NCI-H2171 treated with DMSO at 0.1 percent for 48 hours (cell line): ENCODE data around the gene DERL3.

Experiments used
- DNase-seq: peaks from one replicate; lab custom pipeline; 2025; lab: John Stamatoyannopoulos, UW

Gene DERL3

GRCh38 chr22:23831261-23831660 lies 7.5 kb downstream of the DERL3 start:
- DNase-seq = no peak

DNA sequence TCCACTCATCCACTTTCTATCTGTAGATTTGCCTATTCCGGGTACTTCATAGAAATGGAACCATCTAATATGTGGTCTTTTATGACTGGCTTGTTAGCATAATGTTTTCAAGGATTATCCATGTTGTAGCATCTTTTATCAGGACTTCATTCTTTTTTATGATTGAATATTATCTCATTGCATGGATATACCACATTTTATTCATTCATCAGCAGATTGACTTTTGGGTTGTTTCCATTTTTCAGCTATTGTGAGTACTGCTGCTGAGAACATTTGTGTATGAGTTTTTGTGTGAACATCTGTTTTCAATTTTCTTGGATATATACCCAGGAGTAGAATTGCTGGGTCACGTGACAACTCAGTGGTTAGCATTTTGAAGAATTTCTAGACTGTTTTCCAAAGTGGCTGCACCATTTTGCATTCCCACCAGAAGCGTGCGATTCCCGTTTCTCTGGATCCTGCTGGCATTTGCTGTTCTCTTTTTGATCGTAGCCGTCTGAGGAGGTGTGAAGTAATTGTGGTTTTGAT lies 8.9 kb downstream of the DERL3 start:
- no peak for DNase-seq

DNA sequence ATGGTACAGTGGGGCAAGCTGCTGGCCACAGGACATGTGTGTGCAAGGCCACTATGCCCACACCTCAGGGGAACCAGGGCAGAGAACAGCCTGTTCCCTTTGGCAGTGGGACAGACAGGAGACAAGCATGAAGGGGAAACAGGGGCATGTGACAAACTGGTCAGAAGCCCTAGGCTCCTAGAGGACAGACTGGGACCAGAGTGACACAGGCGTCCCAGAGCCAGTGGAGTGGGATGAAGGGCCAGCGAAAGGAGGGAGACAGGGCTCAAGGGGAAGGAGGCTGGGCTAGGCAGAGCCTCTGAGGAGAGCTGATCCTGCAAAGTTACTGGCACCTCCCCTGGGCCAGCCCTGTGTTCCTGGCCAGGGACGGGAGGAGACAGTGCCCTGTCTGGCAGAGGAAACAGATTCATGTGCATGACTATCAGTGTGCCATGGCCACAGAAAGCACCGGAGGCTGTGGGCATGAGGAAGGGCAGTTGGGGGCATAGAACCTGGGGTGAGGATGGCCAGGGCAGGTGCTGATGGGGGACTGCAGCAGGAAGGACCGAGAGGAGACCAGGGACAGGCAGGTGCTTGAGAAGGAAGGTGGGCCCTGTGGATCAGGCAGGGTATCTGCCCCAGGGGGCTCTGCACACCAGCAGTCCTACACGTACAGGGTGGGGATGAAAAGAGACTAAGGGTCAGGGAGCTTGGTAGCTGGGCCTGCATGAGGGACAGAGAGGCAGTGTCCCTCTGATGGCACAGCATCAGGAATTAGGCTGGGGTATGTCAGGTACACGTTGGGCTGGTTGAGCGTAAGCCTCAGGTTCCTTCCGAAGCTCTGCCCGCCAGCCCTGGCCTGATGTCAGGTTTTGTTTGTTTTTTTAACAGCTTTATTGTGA lies 9.8 kb downstream of the DERL3 start:
- DNase-seq = no peak

GRCh38 chr22:23827351-23827995 lies 11.3 kb downstream of the DERL3 start:
- no peak for DNase-seq

DNA sequence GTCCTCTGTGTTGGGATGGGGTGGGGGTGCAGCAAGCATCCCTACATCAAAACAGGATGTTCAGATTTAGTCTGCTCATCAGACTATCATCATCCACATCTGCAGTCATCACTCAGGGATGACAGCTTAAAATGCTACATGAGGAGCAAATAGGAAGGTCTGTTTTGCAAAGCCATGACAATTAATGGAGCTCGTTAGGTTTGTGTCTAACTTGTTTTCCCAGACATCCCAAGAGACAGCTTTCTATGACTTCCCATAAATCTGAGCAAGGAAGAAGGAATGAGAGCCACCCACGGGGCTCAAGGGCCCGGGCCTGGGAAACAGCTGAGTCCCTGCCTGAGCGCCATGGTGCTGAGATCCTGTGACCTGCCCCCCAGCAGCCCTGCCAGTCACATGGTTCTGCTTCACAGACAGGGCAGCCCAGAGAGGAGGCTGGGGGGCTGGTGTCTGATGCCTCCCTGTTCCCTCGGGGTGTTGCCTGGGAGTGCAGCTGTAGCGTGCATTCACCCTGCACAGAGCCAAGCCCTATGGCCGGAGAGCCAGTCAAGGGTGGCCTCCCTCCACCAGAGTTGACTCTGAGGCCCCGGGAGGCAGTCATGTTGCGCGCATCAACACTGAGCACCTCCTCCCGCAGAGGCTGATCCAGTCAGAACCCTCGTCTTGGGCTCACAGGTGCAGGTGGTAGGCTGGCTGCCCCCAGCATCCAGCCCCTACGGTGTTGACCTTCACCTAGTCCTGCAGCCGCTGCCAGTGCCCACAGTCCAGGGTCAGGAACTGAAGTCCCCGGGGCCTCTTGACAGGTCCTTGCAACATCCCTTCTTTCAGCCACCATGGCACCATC lies 12.1 kb downstream of the DERL3 start:
- peak; percentile 12 for DNase-seq

DNA sequence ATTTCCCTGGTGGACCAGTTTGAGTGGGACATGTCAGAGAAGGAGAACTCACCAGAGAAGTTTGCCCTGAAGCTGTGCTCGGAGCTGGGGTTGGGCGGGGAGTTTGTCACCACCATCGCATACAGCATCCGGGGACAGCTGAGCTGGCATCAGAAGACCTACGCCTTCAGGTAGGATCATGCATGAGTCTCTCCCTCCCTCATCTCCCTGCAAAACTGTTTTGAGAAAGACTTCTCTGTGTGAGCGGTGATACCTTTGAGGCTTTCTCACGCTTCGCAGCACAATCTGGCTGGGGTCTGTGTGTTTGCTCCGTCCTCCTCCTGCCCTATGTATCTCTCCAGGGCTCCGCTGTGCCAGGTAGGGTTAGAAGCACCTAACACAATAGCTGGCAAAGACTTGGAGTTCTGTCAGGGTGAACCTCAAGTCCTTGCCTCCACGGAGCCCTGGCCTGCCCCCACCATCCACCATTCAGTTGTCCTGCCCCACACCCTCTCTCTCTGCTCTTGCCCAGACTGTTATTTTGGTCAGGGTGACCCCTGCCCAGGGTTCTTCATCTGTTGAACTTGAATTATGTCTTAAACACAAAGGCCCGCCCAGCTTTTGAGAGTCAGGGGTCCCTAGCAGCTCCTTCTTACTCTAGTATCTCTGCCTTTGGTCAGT lies 13.4 kb downstream of the DERL3 start:
- DNase-seq = no peak

DNA sequence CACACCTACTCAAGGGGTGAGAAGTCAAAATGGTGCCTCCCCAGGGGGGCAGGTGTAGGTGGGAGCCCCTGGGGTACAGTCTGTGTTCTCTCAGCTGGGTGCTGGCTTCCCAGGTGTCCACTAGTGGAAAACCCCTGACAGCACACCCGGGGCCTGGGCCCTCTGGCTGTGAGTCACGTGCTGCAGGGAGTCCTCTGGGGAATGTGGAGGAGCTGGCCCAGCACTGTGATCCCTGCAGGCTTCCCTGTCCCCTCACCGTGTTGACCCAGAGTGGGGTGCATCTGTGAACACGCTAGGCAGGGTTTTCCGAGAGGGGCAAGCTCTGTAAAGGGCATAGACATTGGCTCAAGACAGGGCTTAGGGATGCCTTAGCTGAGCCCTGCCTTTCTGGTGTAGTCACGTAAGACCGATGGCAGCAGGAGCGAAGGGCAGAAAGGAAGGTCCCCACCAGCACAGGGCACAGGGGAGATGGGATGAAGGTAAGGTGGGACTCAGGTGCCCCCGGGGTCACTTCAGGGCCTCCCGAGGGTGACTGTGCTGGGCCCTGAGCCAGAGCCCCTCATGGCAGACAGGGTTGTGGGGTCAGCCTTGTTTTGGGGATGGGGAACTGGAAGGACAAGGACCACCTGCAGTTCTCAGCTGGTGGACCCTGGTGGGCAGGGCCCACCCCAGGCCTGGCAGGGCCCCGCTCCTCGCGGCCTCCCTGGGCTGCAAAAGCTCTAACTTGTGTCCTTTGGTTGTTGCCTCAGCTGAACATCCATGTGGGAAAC lies 14.1 kb downstream of the DERL3 start:
- DNase-seq = no peak

DNA sequence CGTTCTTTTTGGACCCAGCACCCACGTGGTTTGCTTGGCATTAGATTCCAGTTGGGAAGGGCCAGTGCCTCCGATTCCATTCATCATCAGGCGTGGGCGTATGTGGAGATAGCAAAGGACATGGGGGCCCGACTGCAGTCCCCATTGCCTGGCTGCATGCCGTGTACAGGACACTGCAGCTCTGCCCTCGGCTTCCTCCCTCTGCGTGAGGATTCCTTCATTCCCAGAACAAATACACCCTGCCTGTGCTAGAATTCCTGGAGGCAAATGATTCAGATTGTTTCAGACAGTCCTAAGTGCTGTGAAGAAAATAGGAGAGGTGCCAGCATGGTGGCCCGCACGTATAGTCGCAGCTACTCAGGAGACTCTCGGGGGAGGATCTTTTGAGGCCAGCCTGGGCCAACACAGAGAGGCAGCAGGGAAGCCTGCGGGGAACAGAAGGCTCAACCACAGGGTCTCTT lies 15.4 kb downstream of the DERL3 start:
- DNase-seq = no peak

- no peak for DNase-seq
Observed at GRCh38 chr22:23822101-23822671, 16.6 kb downstream of the DERL3 start.

DNA sequence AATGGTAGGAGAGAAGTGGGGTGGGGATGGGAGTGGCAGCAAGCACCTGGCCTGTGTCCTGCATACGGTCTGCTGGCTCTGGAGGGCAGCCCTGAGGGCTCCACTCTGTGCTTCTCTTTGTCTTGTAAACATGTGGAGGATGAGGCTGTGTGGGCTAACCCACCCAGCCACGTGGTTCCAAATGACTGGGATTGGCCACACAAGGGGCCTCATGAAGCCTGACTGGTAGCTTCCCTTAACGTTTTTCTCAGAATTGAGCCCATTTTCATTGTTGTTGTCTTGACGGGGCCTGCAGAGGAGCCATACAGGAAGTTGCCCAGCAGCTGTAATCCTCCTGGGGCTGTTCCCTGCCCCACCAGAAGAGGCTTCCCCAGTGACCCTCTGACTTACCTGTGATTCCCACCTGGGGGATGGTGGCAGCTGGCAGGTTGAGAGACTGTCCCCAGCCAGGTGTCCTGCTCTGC lies 18.0 kb downstream of the DERL3 start:
- DNase-seq = no peak

DNA sequence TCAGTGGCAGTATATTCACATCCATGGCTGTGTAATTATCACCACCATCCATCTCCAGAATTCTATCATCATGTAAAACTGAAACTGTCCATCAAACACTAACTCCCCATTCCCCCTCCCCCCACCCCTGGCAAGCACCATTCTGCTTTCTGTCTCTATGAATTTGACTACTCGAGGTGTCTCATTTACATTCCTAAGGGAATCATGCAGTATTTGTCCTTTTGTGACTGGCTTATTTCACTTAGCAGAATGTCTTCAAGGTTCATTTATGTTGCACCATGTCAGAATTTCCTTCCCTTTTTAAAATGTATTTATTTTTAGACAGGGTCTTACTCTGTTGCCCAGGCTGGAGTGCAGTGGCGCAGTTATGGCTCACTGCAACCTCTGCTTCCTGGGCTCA lies 20.3 kb downstream of the DERL3 start:
- DNase-seq = no peak

DNA sequence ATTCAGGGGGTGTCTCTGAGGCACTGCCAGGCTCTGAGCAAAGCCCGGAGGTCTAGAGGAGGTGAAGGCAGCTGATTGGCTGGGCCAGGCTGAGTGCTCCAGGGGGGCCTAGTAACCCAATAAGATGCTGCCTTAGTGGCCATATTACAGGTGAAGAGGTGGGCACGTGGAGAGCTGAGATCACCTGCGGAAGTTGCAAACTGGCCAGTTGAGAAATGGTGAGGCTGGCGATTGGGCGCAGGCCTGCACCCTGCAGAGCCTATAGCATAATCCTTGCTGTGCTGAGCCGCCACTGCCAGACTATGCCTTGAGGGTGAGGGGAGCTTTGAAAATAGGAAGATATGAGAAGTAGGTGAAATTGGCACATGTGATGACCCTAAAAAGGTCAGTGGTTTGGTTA lies 21.7 kb downstream of the DERL3 start:
- DNase-seq = no peak

GRCh38 chr22:23816156-23816976 lies 22.4 kb downstream of the DERL3 start:
- no peak for DNase-seq

GRCh38 chr22:23815541-23816155 lies 23.2 kb downstream of the DERL3 start:
- DNase-seq = no peak

DNA sequence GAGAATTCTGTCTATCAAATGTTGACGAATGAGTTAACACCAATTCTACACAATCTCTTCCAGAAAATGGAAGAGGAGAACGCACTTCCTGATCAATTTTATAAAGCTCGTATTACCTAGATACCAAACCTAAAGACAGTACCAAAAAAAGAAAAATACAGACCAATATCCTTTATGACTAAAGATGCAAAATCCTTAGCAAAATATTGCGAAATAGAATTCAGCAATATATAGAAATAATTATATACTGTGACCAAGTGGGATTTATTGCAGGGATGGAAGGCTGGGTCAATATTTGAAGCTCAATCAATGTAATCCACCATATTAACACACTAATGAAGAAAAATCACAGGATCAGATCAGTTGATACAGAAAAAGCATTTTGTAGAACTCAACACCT lies 26.4 kb downstream of the DERL3 start:
- no peak for DNase-seq

- no peak for DNase-seq
Observed at GRCh38 chr22:23806837-23807236, 32.0 kb downstream of the DERL3 start.

- DNase-seq = no peak
Observed at GRCh38 chr22:23804781-23805291, 34.0 kb downstream of the DERL3 start.

GRCh38 chr22:23803001-23803819 lies 35.6 kb downstream of the DERL3 start:
- no peak for DNase-seq
